Endothelial cell of umbilical vein (primary cell): ENCODE measurements around the gene CD46. TPM values are rescaled to one million over a fixed set of nuclear protein-coding genes. Genes with fewer than 3 reads are reported as not detected.

ENCODE experiments used
- BruUV-seq: library from RNA; stranded (reverse); fragments of 400-500 nt; replicated peaks from 2 replicates; lab custom pipeline; 2021; lab: Mats Ljungman, UMichigan
- CTCF ChIA-PET: fragments of 300-600, 350-600 bp; sonication (Branson Sonifier 250); formaldehyde crosslinking; loops from one replicate; lab custom pipeline; 2021; ENCODE audit warnings: antibody characterized with exemption, inconsistent platforms; lab: Charles Lee
- POLR2A ChIA-PET: fragments of 300-600, 350-600 bp; sonication (Branson Sonifier 250); formaldehyde crosslinking; loops from one replicate; lab custom pipeline; 2021; ENCODE audit warnings: antibody characterized with exemption, inconsistent platforms; lab: Charles Lee
- DNase-seq: peaks from one replicate; pipeline ENCODE4 v3.0.0-alpha.2; 2011; ENCODE audit warnings: low read depth, low spot score
- FAIRE-seq: peaks from 2 replicates; lab custom pipeline; 2011; peaks lifted over from hg19 to GRCh38; lab: Jason Lieb, UNC
- H2AFZ ChIP-seq: 2 replicates; pipeline ENCODE4 v1.6.0; 2012; ENCODE audit warnings: low read depth, low read length, control low read depth, inconsistent platforms
- H3K27ac ChIP-seq: 2 replicates; pipeline ENCODE4 v1.5.1; 2011; ENCODE audit warnings: low read depth, mild to moderate bottlenecking, control low read depth, low read length, moderate library complexity; ENCODE audit not compliant: insufficient read depth
- H3K27me3 ChIP-seq, 2 experiments: 2 replicates each; pipeline versions ENCODE4 v1.6.0 to v1.6.1; 2011; ENCODE audit warnings: low read length in 2 of 2, mixed read lengths in 1 of 2; ENCODE audit not compliant: control insufficient read depth in 2 of 2, insufficient read depth in 2 of 2
- H3K36me3 ChIP-seq, 2 experiments: 2 replicates in 1 of 2; 3 replicates in 1 of 2; pipeline ENCODE4 v1.5.1; 2011; ENCODE audit warnings: low read length in 2 of 2, mild to moderate bottlenecking in 1 of 2, moderate library complexity in 1 of 2; ENCODE audit not compliant: control insufficient read depth in 2 of 2, insufficient read depth in 2 of 2; ENCODE audit errors: extremely low read depth in 1 of 2
- H3K4me1 ChIP-seq: 3 replicates; pipeline ENCODE4 v1.5.1; 2011; ENCODE audit warnings: mild to moderate bottlenecking, low read length; ENCODE audit not compliant: control insufficient read depth, insufficient read depth; ENCODE audit errors: extremely low read depth
- H3K4me2 ChIP-seq: 2 replicates; pipeline ENCODE4 v1.6.1; 2011; ENCODE audit warnings: low read length, control low read depth, mixed read lengths; ENCODE audit not compliant: insufficient read depth
- H3K4me3 ChIP-seq, 3 experiments: fragments of 200-600 bp in 1 of 3; sonication (generic), shearing (Covaris generic) in 1 of 3; replicated peaks in 1 of 3; 2 replicates each; pipeline ENCODE4 v1.5.1; 2011 to 2016; ENCODE audit warnings: control low read depth in 3 of 3, low read length in 3 of 3, mild to moderate bottlenecking in 2 of 3, inconsistent platforms in 1 of 3, low read depth in 1 of 3, moderate library complexity in 1 of 3; ENCODE audit not compliant: insufficient read depth in 1 of 3
- H3K79me2 ChIP-seq: 2 replicates; pipeline ENCODE4 v1.6.0; 2012; ENCODE audit warnings: low read length, inconsistent platforms; ENCODE audit not compliant: control insufficient read depth, insufficient read depth
- H3K9ac ChIP-seq: replicated peaks from 2 replicates; pipeline ENCODE3; 2011; ENCODE audit warnings: low read length, control low read depth; ENCODE audit not compliant: insufficient read depth; ENCODE audit errors: extremely low read depth
- H3K9me1 ChIP-seq: replicated peaks from 3 replicates; pipeline ENCODE4 v1.6.0; 2011; ENCODE audit warnings: mild to moderate bottlenecking, low read length; ENCODE audit not compliant: control insufficient read depth, insufficient read depth; ENCODE audit errors: extremely low read depth
- H3K9me3 ChIP-seq: replicated peaks from 2 replicates; pipeline ENCODE4 v1.5.1; 2012; ENCODE audit warnings: low read length, inconsistent platforms; ENCODE audit not compliant: control insufficient read depth, insufficient read depth
- H4K20me1 ChIP-seq: replicated peaks from 2 replicates; pipeline ENCODE3; 2011; ENCODE audit warnings: mild to moderate bottlenecking, low read length; ENCODE audit not compliant: control insufficient read depth, insufficient read depth; ENCODE audit errors: extremely low read depth
- CTCF ChIP-seq, 2 donors: IDR thresholded peaks; 1 replicate in 1 of 2; 2 replicates in 1 of 2; pipeline ENCODE4 v1.5.1; 2011; ENCODE audit warnings: low read length in 2 of 2, mild to moderate bottlenecking in 2 of 2, moderate library complexity in 2 of 2, control low read depth in 1 of 2, inconsistent platforms in 1 of 2, low read depth in 1 of 2; ENCODE audit not compliant: insufficient read depth in 1 of 2; ENCODE audit errors: extremely low read depth in 1 of 2
- EZH2 ChIP-seq: IDR thresholded peaks from 2 replicates; pipeline ENCODE4 v1.6.1; 2012; ENCODE audit warnings: borderline replicate concordance, low read depth, mild to moderate bottlenecking, moderate library complexity, low read length, inconsistent platforms; ENCODE audit not compliant: severe bottlenecking
- FOS ChIP-seq: IDR thresholded peaks from 2 replicates; pipeline ENCODE4 v1.6.1; 2011; ENCODE audit warnings: mild to moderate bottlenecking, low read length, moderate library complexity, borderline replicate concordance; ENCODE audit not compliant: insufficient read depth
- GATA2 ChIP-seq: IDR thresholded peaks from 2 replicates; pipeline ENCODE4 v1.7.0; 2011; ENCODE audit warnings: low read depth, mild to moderate bottlenecking, moderate library complexity, mixed read lengths, low read length; ENCODE audit not compliant: insufficient read length, insufficient read depth
- JUN ChIP-seq: IDR thresholded peaks from 2 replicates; pipeline ENCODE4 v1.6.1; 2011; ENCODE audit warnings: borderline replicate concordance, low read depth; ENCODE audit not compliant: insufficient read length, insufficient read depth
- MAX ChIP-seq: IDR thresholded peaks from 2 replicates; pipeline ENCODE4 v1.6.1; 2011; ENCODE audit not compliant: insufficient read depth, insufficient read length
- POLR2A ChIP-seq: IDR thresholded peaks from 2 replicates; pipeline ENCODE4 v1.6.1; 2012; ENCODE audit warnings: low read depth, mild to moderate bottlenecking, control low read depth, low read length
- POLR2AphosphoS5 ChIP-seq: IDR thresholded peaks from 2 replicates; pipeline ENCODE4 v1.6.1; 2012; ENCODE audit warnings: low read depth, mild to moderate bottlenecking, control low read depth, low read length, moderate library complexity; ENCODE audit not compliant: insufficient read depth
- dilution Hi-C: fragments of 300-500 bp; cut with MboI; formaldehyde crosslinking; loops from one replicate; pipeline ENCODE4 v1.15.0; 2019; ENCODE audit warnings: low sequenced_read_pairs; ENCODE audit not compliant: extremely low pct_ligation_motif_present
- intact Hi-C: fragments of 100-400 bp; cut with micrococcal nuclease; formaldehyde crosslinking; loops from one replicate; pipeline ENCODE4 v1.10.0; 2022
- polyA plus RNA-seq, 4 experiments: library from polyadenylated mRNA; depleted of rRNA in 3 of 4; stranded (reverse) in 3 of 4; unstranded in 1 of 4; fragments of >200 nt; gene quantifications; 2 replicates each; pipeline versions ENCODE4 v1.2.1 to v1.2.3, GENCODE V29; 2011 to 2012; ENCODE audit warnings: missing spikeins in 1 of 4
- total RNA-seq: library from RNA; stranded (reverse); gene quantifications from 2 replicates; pipeline ENCODE4 v1.2.3, GENCODE V29; 2021

Gene CD46
- total and polyA plus RNA-seq, 2 donors (not counting 3 experiments of a cell fraction or from before 2014, with no cell fraction given) = 134 to 256 TPM

- dilution Hi-C loops = no loop called here
- H3K4me1 ChIP-seq = peaks cover 25% of the 10 kb centered on the region
- H4K20me1 ChIP-seq = no peaks in the 10 kb centered on the region
- intact Hi-C loops = no loop called here
- H3K4me3 ChIP-seq = no peak overlapping the region
- H2AFZ ChIP-seq = no peak overlapping the region
- H3K9me3 ChIP-seq = no peaks in the 10 kb centered on the region
- no peak overlapping the region for H3K4me2 ChIP-seq
- no peak overlapping the region for H3K9ac ChIP-seq
- no peaks in the 10 kb centered on the region for H3K27me3 ChIP-seq
- POLR2A ChIA-PET = no interaction called here
- peaks cover 2 to 25% of the 10 kb centered on the region in 2 experiments for H3K36me3 ChIP-seq
- BruUV-seq = no TSS peak
- H3K9me1 ChIP-seq = no peaks in the 10 kb centered on the region
- peaks cover 2% of the 10 kb centered on the region for H3K79me2 ChIP-seq
- no peak overlapping the region for H3K27ac ChIP-seq
- TF ChIP-seq FOS (no peak), EZH2 (no peak), POLR2AphosphoS5 (no peak), GATA2 (no peak), MAX (no peak), POLR2A (no peak)
- FAIRE-seq (no peak), DNase-seq (no peak)
- CTCF ChIA-PET = interaction anchor here (2.6 to 3.9 kb wide), 3 partner anchors 10 to 16 kb away, joined by 13 to 25 read pairs (median 25); no protein-coding TSS in a partner anchor
These were observed 55.5 kb downstream of the CD46 start for GRCh38 chr1:207807326-207807689.

GRCh38 chr1:207807690-207808321 is 56.0 kb downstream of the CD46 start:
- H3K36me3 ChIP-seq = peaks cover 2 to 25% of the 10 kb centered on the region in 2 experiments
- intact Hi-C loops (no loop called here), dilution Hi-C loops (no loop called here)
- no TSS peak for BruUV-seq
- TF ChIP-seq JUN (no peak), MAX (no peak), EZH2 (no peak), CTCF (IDR thresholded peaks at IDR 0.05; ENCODE audit: extremely low read depth in 1 of 2, insufficient read depth in 1 of 2, low read depth in 1 of 2, low read length in 2 of 2) (no peak), GATA2 (no peak)
- peaks cover 3% of the 10 kb centered on the region for H3K79me2 ChIP-seq
- no peak overlapping the region for H3K27ac ChIP-seq
- DNase-seq (no peak), FAIRE-seq (no peak)
- no peak overlapping the region for H3K9ac ChIP-seq
- H3K4me3 ChIP-seq = no peak overlapping the region
- H3K9me1 ChIP-seq = no peaks in the 10 kb centered on the region
- no peaks in the 10 kb centered on the region for H4K20me1 ChIP-seq
- H3K4me1 ChIP-seq = peaks cover 28% of the 10 kb centered on the region
- no peaks in the 10 kb centered on the region for H3K27me3 ChIP-seq
- H3K4me2 ChIP-seq = no peak overlapping the region
- no peak overlapping the region for H2AFZ ChIP-seq
- no peaks in the 10 kb centered on the region for H3K9me3 ChIP-seq
- ChIA-PET POLR2A (no interaction called here), CTCF (interaction anchor here (2.6 to 3.9 kb wide), 3 partner anchors 10 to 16 kb away, joined by 13 to 25 read pairs (median 25); no protein-coding TSS in a partner anchor)
